SIG-M5 treated with dmso at 0.1 percent for 504 hours (cell line): ENCODE data around the gene GDE1.
A peak's percentile ranks its signal among the peaks of the same experiment; 100 is the strongest.
"Not testable (repeated sequence)": the region's sequence is repeated elsewhere in the genome, so short reads cannot be mapped to it uniquely, and the experiment has no call there.

Experiments used
- DNase-seq: peaks from one replicate; lab custom pipeline; 2025; ENCODE audit not compliant: unreplicated experiment; lab: John Stamatoyannopoulos, UW

GDE1 gene, protein sequence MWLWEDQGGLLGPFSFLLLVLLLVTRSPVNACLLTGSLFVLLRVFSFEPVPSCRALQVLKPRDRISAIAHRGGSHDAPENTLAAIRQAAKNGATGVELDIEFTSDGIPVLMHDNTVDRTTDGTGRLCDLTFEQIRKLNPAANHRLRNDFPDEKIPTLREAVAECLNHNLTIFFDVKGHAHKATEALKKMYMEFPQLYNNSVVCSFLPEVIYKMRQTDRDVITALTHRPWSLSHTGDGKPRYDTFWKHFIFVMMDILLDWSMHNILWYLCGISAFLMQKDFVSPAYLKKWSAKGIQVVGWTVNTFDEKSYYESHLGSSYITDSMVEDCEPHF

DNA sequence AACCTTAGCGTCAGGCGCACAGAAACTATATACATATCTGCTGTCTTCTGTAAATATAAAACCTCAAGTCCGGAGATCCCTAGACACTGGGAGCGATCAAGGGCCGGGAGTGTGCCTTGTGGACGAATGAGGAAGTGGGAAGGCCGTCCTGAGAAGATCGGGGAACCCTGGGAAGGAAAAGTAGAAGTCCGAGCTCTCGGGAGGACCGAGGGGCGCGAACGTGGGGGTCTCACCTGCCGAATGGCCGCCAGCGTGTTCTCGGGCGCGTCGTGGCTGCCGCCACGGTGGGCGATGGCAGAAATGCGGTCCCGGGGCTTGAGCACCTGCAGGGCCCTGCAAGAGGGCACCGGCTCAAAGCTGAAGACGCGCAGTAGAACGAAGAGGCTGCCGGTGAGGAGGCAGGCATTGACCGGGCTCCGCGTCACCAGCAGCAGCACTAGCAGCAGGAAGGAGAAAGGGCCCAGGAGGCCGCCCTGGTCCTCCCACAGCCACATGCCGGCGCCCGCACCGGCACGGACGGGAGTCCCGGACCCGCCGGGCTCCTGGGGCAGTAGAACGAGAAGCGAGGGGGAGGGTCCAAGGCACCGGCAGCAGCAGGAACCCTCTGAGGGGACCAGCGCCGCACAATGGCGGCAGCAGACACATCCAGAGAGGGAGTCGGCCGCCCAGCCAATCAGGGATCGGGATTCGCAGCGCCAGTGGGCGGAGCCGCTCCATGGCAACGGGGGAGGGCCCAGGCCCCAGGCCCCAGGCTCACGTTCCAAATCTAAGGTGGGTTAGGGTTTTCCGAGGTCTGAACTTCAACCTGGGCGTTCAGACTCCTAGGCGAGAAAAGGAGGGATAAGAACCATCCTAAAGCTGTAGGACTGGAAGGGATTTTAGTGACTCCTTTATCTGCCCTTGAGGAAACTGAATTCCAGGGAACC is at the start of gene GDE1:
TSS of gene GDE1 (minus strand) at position 628 of the 926 bp plus-strand sequence. CDS start at position 494, 134 bp downstream.
- peak; percentile 86 for DNase-seq

DNA sequence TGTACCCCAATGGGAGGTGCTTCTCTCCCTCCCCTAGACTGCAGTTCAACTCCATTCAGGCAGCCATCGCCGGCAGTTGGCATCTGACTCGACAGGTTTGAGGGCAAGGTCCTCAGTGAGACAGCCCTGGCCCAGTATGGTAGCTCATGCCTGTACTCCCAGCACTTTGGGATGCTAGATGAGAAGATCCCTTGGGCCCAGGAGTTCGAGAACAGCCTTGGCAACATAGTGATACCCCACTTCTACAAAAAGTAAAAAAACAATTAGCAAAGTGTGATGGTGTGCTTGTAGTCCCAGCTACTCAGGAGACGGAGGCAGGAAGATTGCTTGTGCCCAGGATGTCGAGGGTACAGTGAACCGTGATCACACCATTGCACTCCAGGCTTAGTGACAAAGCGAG is 45.7 kb upstream of the GDE1 start:
- DNase-seq: no peak

DNA sequence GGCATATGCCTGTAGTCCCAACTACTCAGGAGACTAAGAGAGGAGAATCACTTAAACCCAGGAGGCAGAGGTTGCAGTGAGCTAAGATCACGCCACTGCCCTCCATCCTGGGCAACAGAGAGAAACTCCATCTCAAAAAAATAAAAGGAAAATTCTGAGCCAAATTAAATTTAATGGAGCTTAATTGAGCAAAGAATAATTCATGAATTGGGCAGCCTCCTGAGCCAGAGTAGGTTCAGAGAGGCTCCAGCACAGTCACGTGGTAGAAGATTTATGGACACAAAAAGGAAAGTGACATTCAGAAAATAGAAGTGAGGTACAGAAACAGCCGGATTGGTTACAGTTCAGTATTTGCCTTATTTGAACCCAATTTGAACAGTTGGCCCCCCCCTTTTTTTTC is 44.5 kb upstream of the GDE1 start:
- no peak for DNase-seq

DNA sequence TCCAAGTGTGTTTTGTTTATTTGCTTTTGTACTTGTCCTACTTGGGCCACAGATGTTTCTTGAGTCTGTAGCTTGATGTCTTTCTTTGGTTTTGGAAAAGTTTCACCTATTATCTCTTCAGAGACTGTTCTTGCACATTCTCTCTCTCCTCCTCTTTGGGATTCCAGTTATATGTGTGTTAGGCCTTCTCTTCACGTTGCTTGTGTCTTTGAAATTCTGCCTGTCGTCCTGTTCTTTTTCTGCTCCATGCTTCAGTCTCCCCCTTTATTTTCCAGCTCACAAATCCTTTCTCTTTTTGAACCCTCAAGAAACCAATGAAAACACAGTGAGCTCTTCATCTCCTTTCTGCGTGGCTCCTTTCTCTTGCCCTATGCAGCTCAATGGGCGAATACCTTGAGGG is 41.5 kb upstream of the GDE1 start:
- no peak for DNase-seq

DNA sequence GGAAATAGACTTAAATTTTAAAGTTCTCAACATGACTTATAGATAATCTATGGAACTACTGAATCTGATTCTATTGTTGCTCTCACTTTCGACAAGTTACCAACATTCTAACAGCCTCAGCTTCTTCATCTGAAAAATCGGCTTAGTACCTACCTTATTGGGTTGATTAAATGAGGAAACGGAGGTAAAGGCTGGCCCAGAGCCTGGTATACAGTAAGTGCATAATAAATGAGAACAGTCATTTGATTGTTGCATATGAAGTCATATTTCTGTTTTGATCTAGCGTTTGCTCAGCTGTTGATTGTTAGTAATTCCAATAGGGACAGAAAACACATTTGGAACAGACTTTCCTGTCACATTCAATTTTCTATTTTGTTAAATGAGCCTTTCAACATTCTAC is 38.2 kb upstream of the GDE1 start:
- DNase-seq: no peak

DNA sequence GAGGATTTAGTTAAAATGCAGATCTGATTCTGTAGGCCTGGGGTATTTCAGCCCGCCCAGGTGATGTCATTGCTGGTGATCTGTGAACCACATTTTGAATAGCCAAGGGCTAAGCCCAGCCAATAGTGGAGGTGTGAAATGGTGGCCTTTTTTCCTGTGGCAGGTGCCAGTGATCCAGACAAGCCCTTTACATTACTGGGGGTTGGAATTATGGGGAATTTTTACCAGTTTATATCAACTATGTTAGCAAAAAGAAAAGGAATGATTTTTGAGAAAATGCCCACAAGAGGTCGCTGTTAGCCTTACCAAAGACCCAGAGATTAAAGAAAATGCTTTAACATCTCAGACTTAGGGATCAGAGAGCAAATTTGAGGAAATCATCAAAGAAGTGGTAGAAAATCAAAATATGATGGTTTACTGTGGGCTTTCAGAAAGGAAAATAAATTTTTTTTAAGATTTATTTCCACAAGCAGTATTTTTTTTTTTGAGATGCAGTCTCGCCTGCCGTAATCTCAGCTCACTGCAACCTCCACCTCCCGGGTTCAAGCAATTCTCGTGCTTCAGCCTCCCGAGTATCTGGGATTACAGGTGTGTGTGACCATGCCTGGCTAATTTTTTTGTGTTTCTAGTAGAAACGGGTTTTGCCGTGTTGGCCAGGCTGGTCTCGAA is 37.5 kb upstream of the GDE1 start:
- DNase-seq: peak; percentile 41

DNA sequence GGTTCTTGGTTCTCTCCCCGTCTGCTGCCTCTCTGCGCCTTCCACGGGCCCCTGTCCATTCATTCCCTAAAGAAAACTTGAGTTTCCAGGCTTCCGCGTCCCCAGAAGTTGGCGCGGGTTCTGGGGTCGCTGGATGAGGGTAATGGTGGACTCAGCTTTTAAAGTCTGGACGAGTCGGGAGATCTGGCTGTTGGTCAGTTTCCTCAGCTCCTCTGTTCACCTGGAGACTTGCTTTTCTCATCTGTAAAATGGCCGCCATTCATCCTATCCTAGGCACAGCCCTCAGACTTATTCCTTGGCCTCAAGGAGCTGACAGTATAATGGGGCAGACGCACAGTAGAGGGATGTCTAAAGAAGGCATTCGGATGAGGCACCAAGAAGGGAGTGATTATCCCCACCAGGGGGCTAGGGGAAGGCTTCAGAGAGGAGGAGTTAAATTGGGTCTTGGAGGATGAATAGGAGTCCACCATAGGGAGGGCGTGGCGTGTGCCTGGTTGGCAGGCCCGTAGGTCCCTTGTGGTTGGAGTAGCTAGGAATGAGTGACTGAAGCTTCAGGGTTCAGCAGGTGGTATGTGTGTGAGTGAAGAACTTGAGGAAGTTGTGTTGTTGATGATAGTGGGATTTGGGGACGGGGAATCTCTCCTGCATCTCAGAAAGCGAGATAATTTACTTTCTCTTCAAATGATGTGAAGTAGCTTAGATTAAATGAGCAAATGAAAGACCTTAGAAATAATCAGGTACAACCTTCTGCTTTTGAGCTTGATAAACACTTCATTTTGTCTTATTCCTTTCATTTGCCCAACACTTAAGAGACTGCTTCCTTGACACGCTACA is 34.3 kb upstream of the GDE1 start:
- peak; percentile 86 for DNase-seq

DNA sequence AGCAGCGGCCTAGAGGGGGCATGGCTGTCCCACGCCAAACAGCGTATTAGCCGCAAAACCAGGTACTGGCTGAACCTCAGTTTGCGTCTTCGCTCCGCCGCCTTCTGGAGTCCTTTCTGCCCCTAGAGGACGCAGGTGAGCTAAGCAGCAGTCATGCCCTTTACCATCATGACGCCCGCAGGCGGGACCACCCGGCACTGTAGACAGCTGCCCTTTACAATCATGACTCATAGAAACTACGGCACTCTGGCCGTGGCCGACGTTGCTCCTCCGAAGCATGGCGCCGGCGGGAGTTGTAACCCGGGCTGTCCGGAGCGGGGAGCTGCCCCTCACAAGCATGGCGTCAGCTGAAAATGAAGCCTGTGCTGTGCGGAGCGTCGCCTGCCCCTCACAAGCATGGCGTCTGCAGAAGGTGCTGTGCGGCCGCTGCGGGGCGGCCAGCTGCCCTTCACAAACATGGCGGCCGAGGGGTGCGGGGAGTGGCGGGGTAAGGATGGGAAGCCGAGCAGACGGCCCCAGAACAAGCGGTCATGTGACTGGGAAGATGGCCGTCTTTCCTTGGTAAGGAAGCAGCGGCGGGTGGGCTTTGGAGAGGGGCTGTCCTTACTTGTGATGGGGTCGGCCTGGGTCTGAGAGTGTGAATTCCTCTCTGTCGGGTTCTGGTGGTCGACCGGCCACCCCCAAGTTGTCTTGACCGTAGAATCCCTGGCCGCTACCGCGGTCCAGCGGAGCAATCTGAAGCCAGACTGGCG is 33.5 kb upstream of the GDE1 start, which contains the start of gene VPS35L:
TSS of gene VPS35L (plus strand) at position 518 of the 752 bp plus-strand sequence. CDS start at position 545, 27 bp downstream.
- DNase-seq: peak; percentile 96

DNA sequence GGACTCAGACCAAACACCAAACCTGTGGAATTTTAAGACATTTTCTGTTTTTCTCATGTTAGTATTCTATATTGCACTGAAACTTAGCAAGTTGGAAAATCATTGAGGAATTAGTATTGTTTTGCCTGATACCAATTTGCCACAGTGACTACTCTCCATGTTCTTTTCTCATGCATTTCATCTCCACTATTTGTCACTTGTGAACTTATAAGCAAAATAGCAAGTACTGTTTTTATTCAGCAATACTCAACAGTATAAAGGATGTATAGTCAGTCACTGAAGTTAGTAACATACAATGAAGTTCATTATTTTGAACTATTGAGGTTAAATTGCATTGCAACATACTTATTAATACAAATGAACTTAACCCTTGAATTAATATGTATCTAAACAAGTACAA is 27.8 kb upstream of the GDE1 start:
- DNase-seq: no peak

DNA sequence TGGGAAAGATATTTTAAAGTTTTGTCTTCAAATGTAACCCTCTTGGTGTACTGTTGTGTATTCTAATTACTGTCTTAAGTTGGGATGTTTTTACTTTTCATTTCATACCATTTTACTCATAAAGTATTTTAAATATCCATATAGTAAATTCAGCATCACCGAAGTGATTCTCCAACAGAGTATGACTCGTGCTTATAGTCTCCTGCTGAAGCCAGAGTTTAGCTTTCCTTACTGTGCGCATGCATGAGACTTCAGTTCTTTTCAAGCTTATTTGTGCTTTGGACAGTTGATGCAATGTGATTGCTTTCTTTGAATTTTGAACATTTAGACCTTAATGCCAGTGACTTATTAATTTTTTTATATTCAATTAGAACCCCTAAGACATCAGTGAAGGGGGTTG is 26.2 kb upstream of the GDE1 start:
- no peak for DNase-seq

DNA sequence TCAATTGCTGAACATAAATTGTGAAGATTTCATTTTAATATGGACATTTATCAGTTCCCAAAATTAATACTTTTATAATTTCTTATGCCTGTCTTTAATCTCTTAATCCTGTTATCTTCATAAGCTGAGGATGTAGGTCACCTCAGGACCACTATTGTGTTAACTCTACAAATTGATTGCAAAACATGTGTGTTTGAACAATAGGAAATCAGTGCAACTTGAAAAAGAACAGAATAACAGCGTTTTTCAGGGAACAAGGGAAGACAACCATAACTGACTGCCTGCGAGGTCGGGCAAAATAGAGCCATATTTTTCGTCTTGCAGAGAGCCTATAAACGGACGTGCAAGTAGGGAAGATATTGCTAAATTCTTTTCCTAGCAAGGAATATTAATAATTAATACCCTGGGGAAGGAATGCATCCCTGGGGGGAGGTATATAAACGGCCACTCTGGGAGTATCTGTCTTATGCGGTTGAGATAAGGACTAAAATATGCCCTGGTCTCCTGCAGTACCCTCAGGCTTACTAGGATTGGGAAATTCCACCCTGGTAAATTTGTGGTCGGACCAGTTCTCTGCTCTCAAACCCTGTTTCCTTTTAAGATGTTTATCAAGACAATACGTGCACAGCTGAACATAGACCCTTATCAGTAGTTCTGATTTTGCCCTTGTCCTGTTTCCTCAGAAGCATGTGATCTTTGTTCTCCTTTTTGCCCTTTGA is 21.5 kb upstream of the GDE1 start:
- DNase-seq: not testable (repeated sequence)

DNA sequence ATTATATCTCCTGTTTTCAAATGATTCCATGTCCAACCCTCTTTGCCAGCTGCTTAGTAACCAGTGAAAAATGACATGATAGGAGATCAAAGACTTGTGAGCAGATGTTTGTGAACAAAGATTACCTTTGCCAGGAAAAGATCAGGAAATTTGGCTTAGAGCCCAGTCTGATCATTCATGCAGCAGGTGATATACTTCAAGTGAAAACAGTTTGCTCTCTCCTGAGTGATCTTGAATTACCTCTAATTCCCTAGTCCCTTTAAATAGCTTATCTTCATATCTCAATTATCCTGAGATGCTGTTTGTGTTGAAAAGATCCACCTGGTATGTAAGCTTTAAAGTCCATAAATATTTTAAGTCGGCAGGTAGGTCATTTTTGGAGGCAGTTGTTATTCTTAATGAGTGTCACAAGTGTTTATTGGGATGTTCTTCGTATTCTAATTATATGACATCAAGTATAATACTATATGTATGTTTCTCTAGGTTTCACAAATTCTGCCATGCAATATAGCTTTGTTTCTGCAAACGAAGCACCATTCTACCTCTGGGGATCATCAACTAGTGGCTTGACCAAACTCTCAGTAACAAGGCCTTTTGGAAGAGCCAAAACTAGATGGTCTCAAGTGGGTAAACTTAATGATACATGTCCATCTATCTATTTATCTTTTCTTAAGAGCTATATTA is 20.4 kb upstream of the GDE1 start:
- DNase-seq: no peak

DNA sequence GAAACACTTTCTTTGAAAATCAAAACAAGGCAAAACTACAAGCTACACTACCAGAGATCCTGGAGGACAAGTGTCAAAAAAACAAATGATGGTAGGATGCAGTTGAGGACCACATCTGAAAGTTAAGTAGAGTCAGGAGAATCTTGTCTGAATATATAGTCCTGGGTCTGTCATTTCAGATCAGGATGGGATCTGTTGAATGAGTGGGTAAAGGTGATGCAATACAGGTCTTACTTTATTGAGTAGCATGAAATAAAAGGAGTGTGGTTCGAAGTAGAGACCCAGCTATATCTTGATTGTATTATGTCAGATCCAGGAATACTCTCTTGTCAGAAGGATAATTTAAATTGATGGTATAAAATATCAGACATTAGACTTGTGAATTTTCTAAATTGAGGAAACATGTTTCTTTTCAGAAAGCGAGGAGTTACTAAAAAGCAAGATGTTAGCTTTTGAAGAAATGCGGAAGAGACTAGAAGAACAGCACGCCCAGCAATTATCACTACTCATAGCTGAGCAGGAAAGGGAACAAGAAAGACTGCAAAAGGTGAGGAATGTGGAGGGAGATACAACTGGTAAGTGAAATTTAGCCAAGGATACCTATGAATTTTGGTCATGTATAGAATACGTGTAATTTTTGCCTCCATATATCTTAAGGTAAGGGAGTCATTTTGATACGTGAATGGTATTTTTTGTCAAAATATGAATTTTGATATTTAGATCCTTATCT is 18.5 kb upstream of the GDE1 start:
- no peak for DNase-seq

DNA sequence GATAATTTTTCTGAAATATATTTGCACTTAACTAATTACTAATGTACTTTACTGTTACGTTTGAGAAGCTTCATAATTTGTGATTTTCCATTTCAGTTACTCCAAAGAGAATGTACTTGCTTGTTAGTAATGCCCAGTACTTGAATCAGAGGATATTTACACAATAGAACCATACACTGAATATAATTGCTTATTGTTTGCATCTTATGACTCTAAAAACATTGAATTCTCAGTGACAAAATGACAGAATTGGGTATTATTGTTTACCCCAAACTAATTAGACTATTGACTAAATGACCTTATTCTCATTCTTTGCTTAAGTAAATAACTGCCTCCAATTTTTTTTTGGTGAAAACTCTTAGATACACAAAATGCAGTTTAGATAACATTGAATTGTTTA is 10.7 kb upstream of the GDE1 start:
- DNase-seq: no peak

DNA sequence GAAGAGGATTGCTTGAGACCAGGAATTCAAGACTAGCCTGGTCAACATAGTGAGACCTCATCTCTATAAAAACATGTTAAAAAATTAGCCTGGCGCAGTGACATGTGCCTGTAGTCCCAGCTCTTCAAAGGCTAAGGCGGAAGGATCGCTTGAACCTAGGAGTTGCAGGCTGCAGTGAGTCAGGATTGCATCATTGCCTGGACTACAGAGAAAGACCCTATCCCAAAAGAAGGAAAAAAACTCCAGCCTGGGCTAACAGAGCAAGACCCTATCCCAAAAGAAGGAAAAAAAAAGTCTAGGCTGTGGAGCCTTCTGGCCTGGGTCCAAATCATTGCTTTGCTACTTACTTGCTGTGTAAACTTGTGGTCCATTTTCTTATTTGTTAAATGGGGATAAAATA is 6.8 kb upstream of the GDE1 start:
- no peak for DNase-seq

DNA sequence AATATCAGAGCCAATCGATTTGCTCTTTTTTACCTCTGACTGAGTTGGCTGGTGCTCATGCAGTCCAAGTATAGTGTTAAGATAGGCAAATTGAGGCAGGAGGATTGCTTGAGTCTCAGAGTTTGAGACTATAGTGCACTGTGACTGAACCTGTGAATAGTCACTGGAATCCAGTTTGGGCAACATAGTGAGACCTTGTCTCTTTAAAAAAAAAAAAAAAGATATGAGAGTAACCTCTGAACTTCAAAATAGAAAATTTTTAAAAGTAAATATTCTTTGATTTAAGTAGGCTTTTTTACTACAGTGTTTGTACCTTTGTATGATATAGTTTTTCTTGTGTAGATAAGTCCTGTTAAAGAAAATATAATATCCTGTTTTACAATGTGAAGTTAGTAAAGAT is 5.3 kb upstream of the GDE1 start:
- no peak for DNase-seq

DNA sequence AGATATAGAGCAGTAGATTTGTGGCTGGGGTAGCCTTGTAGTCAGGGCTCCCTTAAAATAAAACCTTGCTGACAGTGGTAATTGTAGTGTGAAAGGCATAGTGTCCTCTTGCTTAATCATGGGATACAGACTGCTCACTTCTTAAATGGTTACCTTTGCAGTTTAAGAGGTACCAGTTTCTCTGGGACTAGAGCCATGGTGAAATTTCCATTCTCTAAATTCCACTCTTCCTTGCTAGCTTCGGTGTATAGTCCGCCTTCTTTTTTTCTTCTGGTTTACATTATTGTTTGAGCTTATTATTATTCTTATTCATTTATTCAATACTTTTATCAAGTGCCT is 3.5 kb upstream of the GDE1 start:
- DNase-seq: no peak
